CD4-positive, alpha-beta T cell treated with Interleukin-15 for 4 hours (primary cell): ENCODE data around the gene MAPK8IP3.
"Not testable (repeated sequence)": the region's sequence is repeated elsewhere in the genome, so short reads cannot be mapped to it uniquely, and the experiment has no call there.

Experiments
- DNase-seq: peaks from one replicate; pipeline ENCODE4 v3.0.0-alpha.2; 2020; ENCODE audit warnings: low spot score

The MAPK8IP3 gene

DNA sequence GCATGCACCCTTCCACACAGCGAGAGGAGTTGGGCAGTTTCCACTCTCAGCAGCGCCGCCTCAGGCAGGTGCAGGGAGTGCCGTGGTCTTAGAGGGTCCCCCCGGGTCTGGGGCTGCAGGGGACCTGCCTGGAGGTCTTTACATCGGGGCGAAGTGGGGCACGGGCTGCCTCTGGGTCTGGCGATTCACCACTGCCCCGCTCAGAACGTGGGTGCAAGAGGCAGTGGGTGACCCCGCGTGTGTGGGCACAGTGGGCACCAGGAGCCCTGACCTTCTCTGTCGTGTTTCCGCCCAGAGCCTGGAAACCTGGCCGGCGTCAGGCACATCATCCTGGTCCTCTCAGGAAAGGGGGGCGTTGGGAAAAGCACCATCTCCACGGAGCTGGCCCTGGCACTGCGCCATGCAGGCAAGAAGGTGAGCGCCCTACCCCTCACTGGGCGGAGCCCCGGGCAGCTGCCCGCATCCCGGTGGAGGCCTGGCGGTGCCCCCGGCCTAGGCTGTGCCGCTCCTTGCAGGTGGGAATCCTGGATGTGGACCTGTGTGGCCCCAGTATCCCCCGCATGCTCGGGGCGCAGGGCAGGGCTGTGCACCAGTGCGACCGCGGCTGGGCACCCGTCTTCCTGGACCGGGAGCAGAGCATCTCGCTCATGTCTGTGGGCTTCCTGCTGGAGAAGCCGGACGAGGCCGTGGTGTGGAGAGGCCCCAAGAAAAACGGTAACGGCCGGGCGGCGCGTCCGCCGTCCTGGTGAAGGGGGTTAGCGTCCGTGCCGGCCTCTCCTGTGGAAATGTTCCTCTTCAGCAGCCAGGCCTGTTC lies 80.5 kb downstream of the MAPK8IP3 start:
- DNase-seq: no peak

DNA sequence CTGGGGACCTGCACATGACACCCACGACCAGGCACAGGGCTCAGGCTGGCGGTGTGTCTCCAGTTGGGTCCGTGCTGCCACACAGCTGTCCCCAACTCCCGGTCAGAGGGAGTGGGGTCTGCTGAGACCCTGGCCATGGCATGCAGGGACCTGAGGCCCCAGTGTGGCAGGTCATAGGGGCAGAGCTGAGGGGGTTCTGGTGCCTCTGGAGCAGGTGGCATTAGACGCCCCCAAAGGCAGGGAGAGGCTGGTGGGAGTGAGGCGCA lies 81.0 kb downstream of the MAPK8IP3 start:
- no peak for DNase-seq

GRCh38 chr16:1787322-1788094 lies 81.5 kb downstream of the MAPK8IP3 start:
- DNase-seq: no peak

DNA sequence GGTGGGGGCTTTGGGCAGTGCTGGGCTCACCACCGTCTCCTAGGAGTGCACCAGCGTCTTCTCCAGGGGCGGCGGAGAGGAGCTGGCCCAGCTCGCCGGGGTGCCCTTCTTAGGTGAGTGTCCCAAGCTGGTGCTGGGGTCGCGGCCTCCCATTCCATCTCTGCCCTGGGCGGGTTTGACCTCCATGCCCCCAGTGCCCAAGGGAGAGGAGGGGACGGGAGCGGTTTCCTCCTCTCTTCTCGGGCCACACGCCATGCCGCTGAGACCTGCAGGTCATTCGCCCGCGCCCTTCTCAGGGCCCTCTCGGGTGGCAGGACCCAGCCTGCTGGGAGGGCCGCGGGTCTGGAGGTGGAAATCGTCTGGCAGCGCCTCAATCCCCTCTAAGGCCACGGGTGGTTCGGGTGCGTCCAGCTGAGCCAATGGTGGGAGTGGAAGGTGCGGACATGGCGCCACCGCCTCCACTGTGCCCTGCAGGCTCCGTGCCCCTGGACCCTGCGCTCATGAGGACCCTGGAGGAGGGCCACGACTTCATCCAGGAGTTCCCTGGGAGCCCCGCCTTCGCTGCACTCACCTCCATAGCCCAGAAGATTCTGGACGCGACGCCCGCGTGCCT lies 82.2 kb downstream of the MAPK8IP3 start:
- no peak for DNase-seq

DNA sequence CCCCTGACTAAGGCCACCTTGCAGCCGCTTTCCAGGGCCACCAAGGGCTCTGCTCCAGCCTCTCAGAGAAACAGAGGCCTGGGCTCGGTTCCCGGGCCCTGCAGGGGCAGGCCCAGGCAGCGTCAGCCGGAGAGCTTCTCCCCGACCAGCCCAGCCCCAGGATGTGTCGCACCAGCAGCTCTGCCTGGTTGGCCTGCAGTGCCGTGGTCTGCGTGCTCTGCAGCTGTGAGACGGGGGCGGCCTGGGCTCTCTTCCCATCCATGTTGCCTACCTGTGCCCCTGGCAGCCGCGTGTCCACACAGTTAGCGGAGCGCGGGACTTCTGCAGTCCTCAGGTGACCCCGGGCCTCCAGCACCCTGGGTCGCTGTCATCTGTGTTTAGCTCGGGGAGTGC lies 82.7 kb downstream of the MAPK8IP3 start:
- no peak for DNase-seq

- no peak for DNase-seq
These were observed 83.6 kb downstream of the MAPK8IP3 start for GRCh38 chr16:1789643-1790045.

DNA sequence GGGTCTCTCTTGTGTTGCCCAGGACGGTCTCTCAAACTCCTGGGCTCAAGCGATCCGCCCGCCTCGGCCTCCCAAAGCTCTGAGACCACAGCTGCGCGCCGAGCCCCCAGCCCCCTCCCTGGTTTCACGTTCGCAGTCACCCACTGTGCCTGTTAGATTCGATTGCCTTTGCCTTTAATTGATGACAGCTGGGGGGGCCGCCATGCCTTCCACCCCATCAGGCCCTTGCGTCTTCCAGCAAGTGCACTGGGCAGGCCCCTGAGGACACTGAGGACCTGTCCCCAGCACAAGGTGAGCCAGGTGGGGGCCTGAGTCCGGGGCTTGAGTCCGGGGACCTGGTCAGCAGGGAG lies 84.2 kb downstream of the MAPK8IP3 start:
- no peak for DNase-seq

DNA sequence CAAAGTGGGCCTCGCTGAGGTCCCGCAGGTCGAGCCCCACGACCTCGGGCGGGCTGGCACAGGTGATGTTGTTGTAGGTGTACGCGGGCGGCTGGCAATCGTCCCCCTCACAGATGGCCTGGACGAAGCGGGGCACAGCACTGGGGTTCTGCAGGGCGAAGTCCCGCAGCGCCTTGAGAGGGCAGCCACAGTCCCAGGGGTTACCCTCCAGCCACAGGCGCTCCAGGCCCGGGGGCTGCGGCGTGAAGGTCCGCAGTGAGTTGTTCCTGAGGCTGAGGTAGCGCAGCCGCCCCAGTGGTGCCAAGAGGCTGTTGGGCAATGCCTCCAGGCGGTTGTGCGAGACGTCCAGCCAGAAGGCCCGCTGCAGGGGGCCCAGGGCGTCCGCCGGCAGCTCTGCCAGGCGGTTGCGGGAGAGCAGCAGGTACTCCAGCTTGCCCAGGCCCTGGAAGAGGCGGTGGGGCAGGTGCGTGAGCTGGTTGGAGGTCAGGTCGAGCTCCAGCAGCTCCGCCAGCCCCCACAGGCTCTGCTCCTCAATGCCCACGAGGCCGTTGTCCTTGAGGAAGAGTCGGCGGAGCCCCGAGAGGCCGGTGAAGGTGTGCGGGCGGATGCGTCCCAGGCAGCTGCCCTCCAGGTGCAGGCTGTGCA lies 84.7 kb downstream of the MAPK8IP3 start:
- no peak for DNase-seq

- DNase-seq: no peak
These were observed 85.4 kb downstream of the MAPK8IP3 start for GRCh38 chr16:1791256-1791942.

GRCh38 chr16:1791943-1792812 lies 86.2 kb downstream of the MAPK8IP3 start:
- DNase-seq: no peak

- no peak for DNase-seq
These were observed 87.0 kb downstream of the MAPK8IP3 start for GRCh38 chr16:1792836-1793577.

GRCh38 chr16:1793578-1794220 lies 87.7 kb downstream of the MAPK8IP3 start, which contains the start of gene IGFALS:
IGFALS (minus strand) TSS chr16:1793705; CDS start chr16:1793652, 53 bp downstream.
- no peak for DNase-seq

DNA sequence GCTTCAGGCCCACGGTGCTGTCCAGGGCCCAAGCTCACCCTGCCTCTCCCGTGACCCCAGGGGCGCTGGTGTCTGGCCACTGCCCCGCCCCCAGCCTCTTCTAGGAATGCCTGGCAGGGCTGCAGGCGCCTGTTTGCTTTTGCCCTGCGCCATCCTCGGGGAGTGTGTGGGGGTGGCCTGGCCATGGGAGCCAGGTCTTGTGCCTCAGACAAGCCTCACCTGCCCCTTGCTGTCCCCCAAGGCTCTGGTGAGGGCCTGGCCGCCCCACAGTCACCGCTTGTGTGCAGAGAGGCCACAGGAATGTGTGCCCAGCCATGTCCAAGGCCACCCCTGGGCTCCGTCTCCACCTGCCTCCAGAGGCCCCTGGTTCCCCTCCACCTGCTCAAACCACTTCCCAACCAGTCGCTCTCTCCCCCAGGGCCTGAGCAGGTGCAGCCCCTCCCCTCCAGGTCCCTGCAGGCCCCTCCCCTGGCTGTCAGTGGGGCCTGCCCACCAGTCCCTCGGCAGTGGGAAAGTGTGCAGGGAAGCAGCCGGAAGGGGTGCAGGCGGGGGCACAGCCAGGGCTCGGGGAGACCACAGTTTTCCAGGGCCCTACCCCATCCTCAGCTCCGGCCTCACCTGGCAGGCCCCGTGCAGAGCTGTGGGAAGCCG lies 88.4 kb downstream of the MAPK8IP3 start:
- DNase-seq: no peak

DNA sequence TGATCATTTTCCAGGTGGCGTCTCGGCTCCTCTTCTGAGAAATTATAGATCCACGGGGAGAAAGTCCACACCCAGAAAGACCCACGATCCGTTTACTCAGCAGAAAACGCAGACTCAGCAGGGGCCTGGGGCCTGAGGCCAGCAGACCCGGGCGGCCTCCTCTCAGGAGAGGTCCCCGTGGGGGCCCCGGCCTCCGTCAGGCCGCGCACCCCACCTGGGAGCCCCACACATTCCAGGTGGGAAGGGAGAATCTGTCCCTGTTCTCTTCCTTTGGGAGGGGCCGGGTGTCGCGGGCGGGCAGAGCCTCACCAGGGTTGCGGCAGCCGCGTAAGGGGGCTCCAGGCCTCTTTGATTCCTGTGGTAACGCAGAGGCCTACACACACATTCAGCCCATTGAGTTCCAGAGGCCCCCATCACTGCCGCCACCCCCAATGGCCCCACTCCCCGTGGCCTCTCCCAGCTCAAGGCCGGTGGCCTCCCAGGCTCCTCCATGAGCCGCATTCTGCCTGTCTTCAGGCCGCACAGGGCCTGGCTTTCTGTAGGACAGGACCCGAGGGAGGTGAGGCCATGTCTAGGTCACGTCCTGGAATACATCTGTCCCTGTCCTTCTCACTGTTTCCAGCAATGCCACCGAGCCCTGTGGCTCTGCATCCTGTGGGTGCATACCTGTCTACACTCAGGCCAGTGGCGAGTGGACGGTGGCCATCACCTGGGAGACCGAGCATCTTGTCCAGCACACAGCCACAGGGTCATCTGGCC lies 89.1 kb downstream of the MAPK8IP3 start:
- no peak for DNase-seq

GRCh38 chr16:1799263-1799662 lies 93.3 kb downstream of the MAPK8IP3 start:
- DNase-seq: not testable (repeated sequence)

- no peak for DNase-seq
These were observed 94.7 kb downstream of the MAPK8IP3 start for GRCh38 chr16:1800701-1801100.

DNA sequence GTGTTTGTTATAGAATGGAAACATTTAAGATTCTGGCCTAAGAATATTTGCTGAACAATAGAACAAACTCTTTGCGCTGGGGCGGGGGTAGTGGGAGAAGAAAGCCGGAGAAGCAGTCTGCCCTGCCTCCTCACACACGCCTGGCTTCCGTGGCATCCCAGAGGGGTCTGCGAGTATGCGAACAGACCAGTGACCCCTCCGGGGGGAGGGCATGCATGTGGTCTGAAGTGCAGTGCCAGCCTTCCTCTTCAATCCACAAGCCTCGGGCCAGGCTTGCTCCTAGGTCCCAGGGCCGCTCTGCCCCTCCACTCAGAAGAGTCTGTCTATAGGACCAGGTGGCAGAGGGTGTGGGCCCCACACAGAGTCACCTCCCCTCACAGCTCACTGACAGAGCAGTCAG lies 101.6 kb downstream of the MAPK8IP3 start:
- no peak for DNase-seq

- no peak for DNase-seq
These were observed 102.7 kb downstream of the MAPK8IP3 start for GRCh38 chr16:1808691-1809090.
